Naive thymus-derived CD4-positive, alpha-beta T cell (primary cell): ENCODE data around the gene KIRREL2. TPM values are rescaled to one million over a fixed set of nuclear protein-coding genes. Genes with fewer than 3 reads are reported as not detected.
"Not testable (repeated sequence)": the region's sequence is repeated elsewhere in the genome, so short reads cannot be mapped to it uniquely, and the experiment has no call there.

Experiments used
- ATAC-seq: fragments of 150-1000 bp; cut with Tn5 transposase; 2 replicates; pipeline ENCODE4 v1.10.0; 2021; ENCODE audit warnings: mild to moderate bottlenecking, moderate library complexity
- CTCF ChIA-PET: fragments of 350-600 bp; sonication (Branson Sonifier 250); formaldehyde crosslinking; loops from one replicate; lab custom pipeline; 2021; ENCODE audit warnings: antibody characterized with exemption; lab: Charles Lee
- POLR2A ChIA-PET: fragments of 350-600 bp; sonication (Branson Sonifier 250); formaldehyde crosslinking; loops from one replicate; lab custom pipeline; 2021; ENCODE audit warnings: antibody characterized with exemption, inconsistent platforms; lab: Charles Lee
- DNase-seq, 9 donors: peaks; one replicate each; pipeline versions ENCODE4 v3.0.0 to v3.0.0-alpha.2; 2020 to 2022; ENCODE audit warnings: mixed read lengths in 1 of 9
- H3K27ac ChIP-seq: one replicate; pipeline ENCODE4 v1.7.0; 2013; ENCODE audit warnings: mild to moderate bottlenecking, low read depth, low read length, moderate library complexity
- H3K27me3 ChIP-seq, 2 donors: one replicate each; pipeline ENCODE4 v1.7.0; 2013; ENCODE audit warnings: low read length in 2 of 2, mild to moderate bottlenecking in 2 of 2, moderate library complexity in 2 of 2; ENCODE audit not compliant: control insufficient read depth in 2 of 2, insufficient read depth in 2 of 2
- H3K36me3 ChIP-seq, 3 experiments: 1 replicate in 2 of 3; 2 replicates in 1 of 3; pipeline ENCODE4 v1.7.0; 2013; ENCODE audit warnings: low read length in 3 of 3, mild to moderate bottlenecking in 3 of 3, moderate library complexity in 1 of 3; ENCODE audit not compliant: insufficient read depth in 3 of 3, control insufficient read depth in 2 of 3
- H3K4me1 ChIP-seq, 2 donors: one replicate each; pipeline ENCODE4 v1.7.0; 2013; ENCODE audit warnings: low read length in 2 of 2, mild to moderate bottlenecking in 2 of 2, moderate library complexity in 1 of 2; ENCODE audit not compliant: control insufficient read depth in 2 of 2, insufficient read depth in 2 of 2
- H3K4me3 ChIP-seq: 2 replicates; pipeline ENCODE4 v1.7.0; 2013; ENCODE audit warnings: mild to moderate bottlenecking, low read length
- H3K9me3 ChIP-seq, 3 experiments: 1 replicate in 2 of 3; 2 replicates in 1 of 3; pipeline ENCODE4 v1.7.0; 2013; ENCODE audit warnings: low read length in 3 of 3; ENCODE audit not compliant: control insufficient read depth in 2 of 3
- H3K27ac Mint-ChIP-seq, 9 donors: one replicate each; pipeline ENCODE4 v1.8.0; 2020 to 2022; ENCODE audit warnings: mixed read lengths in 9 of 9, mild to moderate bottlenecking in 8 of 9, moderate library complexity in 5 of 9, inconsistent platforms in 2 of 9
- H3K27me3 Mint-ChIP-seq, 5 donors: one replicate each; pipeline ENCODE4 v1.8.0; 2021 to 2022; ENCODE audit warnings: mixed read lengths in 5 of 5, mild to moderate bottlenecking in 1 of 5
- H3K36me3 Mint-ChIP-seq, 5 donors: one replicate each; pipeline ENCODE4 v1.8.0; 2020 to 2022; ENCODE audit warnings: mixed read lengths in 5 of 5, mild to moderate bottlenecking in 3 of 5, inconsistent platforms in 1 of 5
- H3K4me1 Mint-ChIP-seq, 7 donors: one replicate each; pipeline ENCODE4 v1.8.0; 2020 to 2022; ENCODE audit warnings: mixed read lengths in 7 of 7, mild to moderate bottlenecking in 3 of 7, inconsistent platforms in 1 of 7
- H3K4me3 Mint-ChIP-seq, 10 donors: one replicate each; pipeline ENCODE4 v1.8.0; 2020 to 2022; ENCODE audit warnings: mild to moderate bottlenecking in 10 of 10, mixed read lengths in 10 of 10, moderate library complexity in 6 of 10, inconsistent platforms in 2 of 10
- H3K9me3 Mint-ChIP-seq, 11 donors: one replicate each; pipeline ENCODE4 v1.8.0; 2020 to 2022; ENCODE audit warnings: mixed read lengths in 11 of 11, mild to moderate bottlenecking in 4 of 11, inconsistent platforms in 1 of 11, moderate library complexity in 1 of 11
- intact Hi-C, 2 donors: fragments of 100-400 bp; cut with micrococcal nuclease; formaldehyde crosslinking; loops; one replicate each; pipeline ENCODE4 v1.15.1; 2023
- polyA plus RNA-seq, 2 donors: library from polyadenylated mRNA; unstranded; fragments of 300-500 nt; fragmentation: Illumina TruSeq; gene quantifications; one replicate each; pipeline ENCODE4 v1.2.3, GENCODE V29; 2021
- total RNA-seq, 6 experiments: library from RNA in 5 of 6; stranded (reverse) in 5 of 6; gene quantifications; 1 replicate in 5 of 6; 2 replicates in 1 of 6; pipeline ENCODE4 v1.2.3 and lab custom pipeline; 2021 to 2026

KIRREL2 gene
- total and polyA plus RNA-seq, 7 experiments from 2014 or later: 0.16 to 1.3 (median 0.29) TPM; not detected in 4

DNA sequence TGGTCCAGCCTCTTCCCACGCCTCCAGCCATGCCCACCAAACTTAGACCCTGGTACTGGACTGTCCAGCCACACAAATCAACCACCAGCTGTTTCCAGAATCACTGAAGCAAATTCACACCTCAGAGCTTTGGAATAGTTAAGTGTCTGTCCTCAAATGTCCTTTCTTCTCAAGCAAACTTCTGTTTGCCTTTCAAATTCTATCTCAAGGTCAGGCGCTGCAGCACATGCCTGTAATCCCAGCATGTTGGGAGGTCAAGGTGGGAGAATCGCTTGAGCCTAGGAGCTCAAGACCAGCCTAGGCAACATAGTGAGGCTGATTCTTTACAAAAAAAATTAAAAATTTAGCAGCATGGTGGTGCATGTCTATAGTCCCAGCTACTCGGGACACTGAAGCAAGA is 24.7 kb upstream of the KIRREL2 start:
- peaks cover 6 to 46% (median 39%) of the 10 kb centered on the region in 5 donors for H3K27me3 Mint-ChIP-seq
- POLR2A ChIA-PET: no interaction called here

DNA sequence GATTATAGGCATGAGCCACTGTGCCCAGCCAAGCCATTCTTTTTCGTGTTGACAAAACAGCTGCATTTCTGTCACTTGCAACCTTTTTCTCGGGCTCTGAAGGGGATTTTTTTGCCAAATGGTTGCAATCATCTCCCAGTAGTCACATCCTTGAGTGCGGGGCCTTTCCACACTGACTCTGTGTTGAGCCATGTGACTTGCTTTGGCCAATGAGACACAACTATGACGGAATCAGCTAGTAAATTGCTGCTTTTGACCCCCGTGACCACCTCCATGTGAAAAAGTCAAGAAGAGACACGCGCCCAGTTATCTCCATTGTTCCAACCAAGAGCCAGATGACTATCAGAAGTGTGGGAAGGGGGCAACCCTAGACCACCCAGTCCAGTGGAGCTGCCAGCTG is 22.7 kb upstream of the KIRREL2 start:
- ChIA-PET POLR2A (interaction anchor here (0.6 kb wide), 1 partner anchor 337 kb away, joined by 3 read pairs; no protein-coding TSS in a partner anchor), CTCF (no interaction called here)
- Histone ChIP-seq H3K36me3 (no peaks in the 10 kb centered on the region), H3K4me3 (no peak overlapping the region), H3K27me3 (no peaks in the 10 kb centered on the region), H3K27ac (no peak overlapping the region), H3K4me1 (no peaks in the 10 kb centered on the region), H3K9me3 (peaks cover 0 to 2% (median 0%) of the 10 kb centered on the region in 3 experiments)
- peaks cover 0 to 3% (median 2%) of the 10 kb centered on the region in 11 donors for H3K9me3 Mint-ChIP-seq
- H3K4me1 Mint-ChIP-seq: no peaks in the 10 kb centered on the region
- no peak for DNase-seq
- no peak for ATAC-seq
- peaks cover 0 to 3% (median 0%) of the 10 kb centered on the region in 5 donors for H3K36me3 Mint-ChIP-seq
- no peak overlapping the region for H3K4me3 Mint-ChIP-seq
- intact Hi-C loops: no loop called here
- H3K27ac Mint-ChIP-seq: no peak overlapping the region
- H3K27me3 Mint-ChIP-seq: peaks cover 4 to 45% (median 34%) of the 10 kb centered on the region in 5 donors

More for the DNA sequence above, 24.7 kb upstream of the KIRREL2 start:
- no peak overlapping the region for H3K4me3 Mint-ChIP-seq
- no peak for ATAC-seq
- H3K4me1 ChIP-seq: no peaks in the 10 kb centered on the region
- H3K9me3 ChIP-seq: no peaks in the 10 kb centered on the region
- H3K4me3 ChIP-seq: no peak overlapping the region
- no peak overlapping the region for H3K27ac ChIP-seq
- H3K9me3 Mint-ChIP-seq: peaks cover 0 to 5% (median 2%) of the 10 kb centered on the region in 11 donors
- no peak for DNase-seq
- intact Hi-C loops: no loop called here
- H3K4me1 Mint-ChIP-seq: peaks cover 0 to 2% (median 0%) of the 10 kb centered on the region in 7 donors
- H3K36me3 Mint-ChIP-seq: peaks cover 0 to 3% (median 0%) of the 10 kb centered on the region in 5 donors
- no peak overlapping the region for H3K27ac Mint-ChIP-seq
- H3K27me3 ChIP-seq: no peaks in the 10 kb centered on the region
- CTCF ChIA-PET: no interaction called here
- no peaks in the 10 kb centered on the region for H3K36me3 ChIP-seq

DNA sequence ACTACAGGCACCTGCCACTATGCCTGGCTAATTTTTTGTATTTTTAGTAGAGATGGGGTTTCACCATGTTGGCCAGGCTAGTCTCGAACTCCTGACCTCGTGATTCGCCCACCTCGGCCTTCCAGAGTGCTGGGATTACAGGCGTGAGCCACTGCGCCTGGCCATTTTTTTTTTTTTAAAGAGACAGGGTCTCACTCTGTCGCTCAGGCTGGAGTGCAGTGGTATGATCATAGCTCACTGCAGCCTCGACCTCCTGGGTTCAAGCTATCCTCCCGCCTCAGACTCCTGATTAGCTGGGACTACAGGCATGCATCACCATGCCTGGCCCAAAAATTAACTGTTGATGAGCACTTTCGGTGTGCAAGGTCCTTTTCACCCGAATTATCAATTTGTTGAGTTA is 20.6 kb upstream of the KIRREL2 start:
- POLR2A ChIA-PET, CTCF ChIA-PET, DNase-seq, H3K27ac Mint-ChIP-seq, ATAC-seq, H3K4me1 ChIP-seq, H3K36me3 Mint-ChIP-seq, H3K27me3 ChIP-seq, H3K4me1 Mint-ChIP-seq, H3K9me3 ChIP-seq, H3K27ac ChIP-seq, H3K4me3 Mint-ChIP-seq, H3K4me3 ChIP-seq, H3K9me3 Mint-ChIP-seq, H3K36me3 ChIP-seq, intact Hi-C loops: not testable (repeated sequence)
- peaks cover 4 to 38% (median 33%) of the 10 kb centered on the region in 5 donors for H3K27me3 Mint-ChIP-seq

DNA sequence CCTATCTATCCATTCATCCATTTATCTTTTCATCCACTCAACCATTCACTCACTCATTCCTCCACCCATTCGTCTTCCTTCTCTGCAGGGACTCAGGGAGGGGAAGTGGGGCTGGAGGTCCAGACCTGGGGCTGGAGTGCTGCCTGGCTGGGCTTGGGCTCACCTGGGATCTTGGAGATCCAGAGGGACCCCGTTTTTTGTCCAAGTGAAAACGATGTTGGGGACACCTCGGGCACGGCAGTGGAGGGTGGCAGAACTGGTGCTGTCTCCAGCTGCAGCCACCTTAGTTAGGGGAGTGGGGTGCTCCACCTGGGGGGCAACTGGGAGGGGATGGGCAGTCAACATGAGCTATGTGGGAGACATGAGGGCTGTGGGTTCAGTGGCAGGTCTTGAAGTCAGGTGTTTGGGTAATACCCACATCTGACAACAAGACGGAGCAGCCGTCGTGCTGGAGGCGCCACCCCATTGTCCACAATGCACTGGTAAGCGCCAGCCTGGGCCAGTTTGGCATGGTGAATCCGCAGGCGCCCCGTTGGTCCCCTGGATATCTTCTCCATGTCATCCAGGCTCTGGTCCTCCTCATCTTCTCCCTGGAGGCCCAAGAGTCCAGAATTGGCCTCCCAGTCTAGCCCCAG is 14.6 kb upstream of the KIRREL2 start:
- no peak overlapping the region for H3K27ac Mint-ChIP-seq
- H3K36me3 Mint-ChIP-seq: peaks cover 0 to 14% (median 7%) of the 10 kb centered on the region in 5 donors
- no peak overlapping the region for H3K4me3 ChIP-seq
- no peak overlapping the region for H3K4me3 Mint-ChIP-seq
- peaks cover 46 to 60% (median 49%) of the 10 kb centered on the region in 5 donors for H3K27me3 Mint-ChIP-seq
- ChIA-PET POLR2A (no interaction called here), CTCF (no interaction called here)
- H3K27ac ChIP-seq: no peak overlapping the region
- intact Hi-C loops: no loop called here
- H3K36me3 ChIP-seq: no peaks in the 10 kb centered on the region
- peaks cover 6 to 22% of the 10 kb centered on the region in 2 donors for H3K27me3 ChIP-seq
- H3K4me1 ChIP-seq: peaks cover 0 to 6% of the 10 kb centered on the region in 2 donors
- H3K9me3 Mint-ChIP-seq: peaks cover 0 to 24% (median 10%) of the 10 kb centered on the region in 11 donors
- ATAC-seq (no peak), DNase-seq (no peak)
- peaks cover 9 to 31% (median 21%) of the 10 kb centered on the region in 7 donors for H3K4me1 Mint-ChIP-seq
- H3K9me3 ChIP-seq: peaks cover 0 to 4% (median 0%) of the 10 kb centered on the region in 3 experiments

DNA sequence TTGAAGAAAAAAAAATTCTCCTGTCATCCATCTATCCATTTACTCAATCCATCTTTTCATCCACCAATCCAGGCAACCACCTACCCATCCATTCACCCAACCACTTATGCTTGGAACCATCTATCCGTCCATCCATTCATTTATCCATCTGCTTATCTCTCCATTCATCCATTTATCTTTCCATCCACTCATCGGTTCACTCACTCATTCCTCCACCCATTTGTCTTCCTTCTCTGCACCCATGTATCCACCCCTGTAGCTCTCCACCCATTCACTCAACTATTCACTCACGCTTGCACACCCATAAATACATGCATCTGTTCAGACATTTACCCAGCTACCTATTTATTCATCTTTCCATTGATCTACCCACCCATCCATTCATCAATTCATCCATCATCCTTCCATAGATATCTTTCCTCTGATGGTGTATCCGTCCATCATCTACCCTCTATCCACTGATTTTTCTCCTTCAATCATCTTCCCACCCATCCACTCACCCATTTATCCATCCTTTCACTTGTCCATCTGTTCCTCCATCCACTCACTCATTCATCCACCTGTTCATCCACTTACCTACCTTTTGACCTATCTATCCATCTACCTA is 13.9 kb upstream of the KIRREL2 start:
- H3K27ac ChIP-seq: no peak overlapping the region
- H3K9me3 ChIP-seq: peaks cover 0 to 4% (median 0%) of the 10 kb centered on the region in 3 experiments
- H3K27me3 ChIP-seq: peaks cover 6 to 24% of the 10 kb centered on the region in 2 donors
- Mint-ChIP-seq H3K27ac (no peak overlapping the region), H3K27me3 (peaks cover 45 to 60% (median 49%) of the 10 kb centered on the region in 5 donors), H3K9me3 (peaks cover 0 to 24% (median 10%) of the 10 kb centered on the region in 11 donors), H3K4me1 (peaks cover 9 to 31% (median 21%) of the 10 kb centered on the region in 7 donors), H3K36me3 (peaks cover 0 to 14% (median 7%) of the 10 kb centered on the region in 5 donors), H3K4me3 (no peak overlapping the region)
- H3K4me3 ChIP-seq: no peak overlapping the region
- POLR2A ChIA-PET: interaction anchor here (0.7 kb wide), 1 partner anchor 27 kb away, joined by 3 read pairs; no protein-coding TSS in a partner anchor
- H3K4me1 ChIP-seq: peaks cover 0 to 6% of the 10 kb centered on the region in 2 donors
- DNase-seq: no peak
- CTCF ChIA-PET: no interaction called here
- intact Hi-C loops: no loop called here
- no peaks in the 10 kb centered on the region for H3K36me3 ChIP-seq
- ATAC-seq: no peak

DNA sequence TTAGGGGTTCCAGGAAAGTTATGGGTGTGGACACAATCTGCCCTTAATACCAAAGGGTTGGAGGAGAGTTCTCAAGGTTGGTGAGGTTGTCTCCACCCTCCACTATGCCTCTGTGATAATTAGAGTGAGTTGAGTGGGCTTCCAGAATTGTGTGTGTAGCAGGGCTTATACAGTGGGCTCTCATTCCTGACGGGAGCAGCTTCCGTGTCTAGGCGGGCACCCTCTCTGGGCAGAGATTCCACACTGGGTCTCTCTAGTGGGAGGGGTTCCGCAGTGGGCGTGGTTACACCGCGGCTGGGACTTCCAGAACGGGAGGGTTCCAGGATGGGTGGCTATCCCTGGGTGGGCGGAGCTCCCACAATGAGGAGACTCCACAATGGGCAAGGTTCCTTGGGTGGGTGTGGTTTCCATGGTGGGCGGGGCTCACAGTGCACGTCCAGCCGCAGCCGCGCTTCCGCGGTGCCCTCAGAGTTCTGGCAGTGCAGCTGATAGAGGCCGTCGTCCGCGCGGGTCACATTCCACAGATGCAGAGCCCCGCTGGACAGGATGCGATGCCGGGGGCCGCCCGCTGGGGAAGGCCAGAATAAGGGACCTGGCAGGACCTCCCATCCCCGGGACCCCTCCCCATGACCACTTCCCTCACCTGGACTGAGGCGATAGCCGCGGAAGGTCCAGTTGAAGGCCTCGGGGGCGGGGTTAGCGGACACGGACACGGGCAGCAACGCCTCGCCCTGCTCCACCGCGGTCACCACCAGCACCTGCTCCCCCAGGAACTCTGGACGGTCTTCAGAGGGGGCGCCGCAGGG is 12.8 kb upstream of the KIRREL2 start:
- Mint-ChIP-seq H3K4me1 (peaks cover 9 to 31% (median 21%) of the 10 kb centered on the region in 7 donors), H3K27me3 (peaks cover 49 to 69% (median 56%) of the 10 kb centered on the region in 5 donors), H3K9me3 (peaks cover 0 to 22% (median 9%) of the 10 kb centered on the region in 11 donors), H3K36me3 (peaks cover 0 to 14% (median 7%) of the 10 kb centered on the region in 5 donors), H3K27ac (no peak overlapping the region), H3K4me3 (peak overlapping the region in 6 of 10 donors; percentile 9 to 89 (median 74))
- CTCF ChIA-PET: no interaction called here
- intact Hi-C loops: no loop called here
- Histone ChIP-seq H3K27ac (no peak overlapping the region), H3K4me1 (peaks cover 0 to 6% of the 10 kb centered on the region in 2 donors), H3K4me3 (no peak overlapping the region), H3K36me3 (no peaks in the 10 kb centered on the region), H3K27me3 (peaks cover 6 to 25% of the 10 kb centered on the region in 2 donors), H3K9me3 (peaks cover 0 to 3% (median 0%) of the 10 kb centered on the region in 3 experiments)
- DNase-seq (no peak), ATAC-seq (no peak)
- POLR2A ChIA-PET: interaction anchor here (0.6 kb wide), 1 partner anchor 163 kb away, joined by 3 read pairs; no protein-coding TSS in a partner anchor
